ENCODE measurements around the gene AFG1L.

- TF ChIP-seq POLR2A (IDR thresholded peaks at IDR 0.05) (no peak), CTCF (IDR thresholded peaks at IDR 0.05) (no peak)
These were observed 261.4 kb downstream of the AFG1L start for GRCh38 chr6:108556250-108556649.

Measured in adrenal gland (tissue), 5 donors.